ENCODE results near the gene GADD45G. TPM values are rescaled to one million over a fixed set of nuclear protein-coding genes. Genes with fewer than 3 reads are reported as not detected.

GADD45G gene, protein sequence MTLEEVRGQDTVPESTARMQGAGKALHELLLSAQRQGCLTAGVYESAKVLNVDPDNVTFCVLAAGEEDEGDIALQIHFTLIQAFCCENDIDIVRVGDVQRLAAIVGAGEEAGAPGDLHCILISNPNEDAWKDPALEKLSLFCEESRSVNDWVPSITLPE
- total RNA-seq (2021) (10.6 to 13.9 TPM (median 13.5 TPM) in 3 replicates), Bru-seq, nascent RNA (percentile 91 among the genes with signal in this experiment)
- long read RNA-seq, experiment 1, transcript GADD45G-201 (4 exons, 1,065 nt), result major isoform, 30 of 39 reads
- long read RNA-seq, experiment 1, partial matches to known transcripts, result 3 of 39 reads
- long read RNA-seq, experiment 1, other reads (novel, unspliced or antisense), result 6 of 39 reads
- long read RNA-seq, experiment 2, partial matches to known transcripts, result 0 of 7 reads
- long read RNA-seq, experiment 2, other reads (novel, unspliced or antisense), result 2 of 7 reads
- long read RNA-seq, experiment 3, result 0 reads

DNA sequence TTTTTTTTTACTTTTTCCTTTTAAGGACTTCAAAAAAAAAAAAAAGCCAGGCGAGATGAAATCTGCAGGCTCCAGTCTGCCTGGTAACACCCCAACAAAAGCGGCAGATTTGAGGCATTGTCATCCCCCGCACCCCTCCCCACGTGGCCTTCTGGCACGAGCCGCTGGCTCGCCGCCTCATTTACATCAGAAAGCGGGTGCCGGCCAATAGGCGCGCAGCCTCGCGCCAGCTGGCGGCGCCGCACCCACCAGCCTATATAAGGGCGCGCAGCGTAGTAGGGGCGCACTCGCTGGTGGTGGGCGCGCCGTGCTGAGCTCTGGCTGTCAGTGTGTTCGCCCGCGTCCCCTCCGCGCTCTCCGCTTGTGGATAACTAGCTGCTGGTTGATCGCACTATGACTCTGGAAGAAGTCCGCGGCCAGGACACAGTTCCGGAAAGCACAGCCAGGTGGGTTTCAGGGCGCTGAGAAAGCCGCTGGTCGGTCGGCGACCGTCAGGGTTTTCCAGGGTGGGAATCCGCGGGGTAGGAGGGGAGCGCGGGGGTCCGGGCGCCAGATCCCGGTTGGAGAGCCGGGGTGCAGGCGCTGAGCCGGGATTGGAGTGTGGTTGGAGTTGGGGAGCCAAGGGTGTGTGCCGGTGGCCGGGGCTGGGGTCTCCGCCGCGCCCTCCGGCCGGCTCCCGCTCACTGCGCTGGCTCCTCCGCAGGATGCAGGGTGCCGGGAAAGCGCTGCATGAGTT, at the start of gene GADD45G:
TSS of gene GADD45G (plus strand) at position 284 of the 736 bp plus-strand sequence. CDS start at position 394, 110 bp downstream.
- peak within 1 kb of the TSS; percentile 81 for H3K4me3 Mint-ChIP-seq
- ATAC-seq, result peak; percentile 58
- POLR2A ChIA-PET, result interaction anchor here (0.5 to 2.3 kb wide), 23 partner anchors 9 to 1644 kb away, joined by 3 to 31 read pairs (median 3); no protein-coding TSS in a partner anchor
- DNase-seq (ENCODE audit: low spot score), result peak; percentile 94
- no peaks in the 10 kb centered on the region for H3K9me3 Mint-ChIP-seq
- 0 out of 2 replicates have a peak, but pooled peaks cover 6% of the 10 kb centered on the region for H3K36me3 Mint-ChIP-seq
- peak within 1 kb of the TSS; percentile 95 for H3K27ac Mint-ChIP-seq
- H3K27me3 Mint-ChIP-seq (ENCODE audit: low read depth), result peaks cover 31% of the 10 kb centered on the region
- CTCF ChIA-PET, result interaction anchor here (0.6 to 6.2 kb wide), 14 partner anchors 11 to 497 kb away, joined by 3 to 157 read pairs (median 7); no protein-coding TSS in a partner anchor
- peaks cover 23% of the 10 kb centered on the region for H3K4me1 Mint-ChIP-seq
- no peak for TF ChIP-seq CREB1 (CRISPR knock-in tag; IDR thresholded peaks at IDR 0.05)
- TF ChIP-seq, protein P1, sequence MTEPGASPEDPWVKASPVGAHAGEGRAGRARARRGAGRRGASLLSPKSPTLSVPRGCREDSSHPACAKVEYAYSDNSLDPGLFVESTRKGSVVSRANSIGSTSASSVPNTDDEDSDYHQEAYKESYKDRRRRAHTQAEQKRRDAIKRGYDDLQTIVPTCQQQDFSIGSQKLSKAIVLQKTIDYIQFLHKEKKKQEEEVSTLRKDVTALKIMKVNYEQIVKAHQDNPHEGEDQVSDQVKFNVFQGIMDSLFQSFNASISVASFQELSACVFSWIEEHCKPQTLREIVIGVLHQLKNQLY (CRISPR knock-in tag; IDR thresholded peaks at IDR 0.05), result 0 out of 2 replicates have a peak, but pooled peaks have one; percentile 51
- TF ChIP-seq ZNF219 (CRISPR knock-in tag; IDR thresholded peaks at IDR 0.05; ENCODE audit: borderline replicate concordance), result no peak; the same call in 1 of the 2 replicates
- TF ChIP-seq, protein P2, sequence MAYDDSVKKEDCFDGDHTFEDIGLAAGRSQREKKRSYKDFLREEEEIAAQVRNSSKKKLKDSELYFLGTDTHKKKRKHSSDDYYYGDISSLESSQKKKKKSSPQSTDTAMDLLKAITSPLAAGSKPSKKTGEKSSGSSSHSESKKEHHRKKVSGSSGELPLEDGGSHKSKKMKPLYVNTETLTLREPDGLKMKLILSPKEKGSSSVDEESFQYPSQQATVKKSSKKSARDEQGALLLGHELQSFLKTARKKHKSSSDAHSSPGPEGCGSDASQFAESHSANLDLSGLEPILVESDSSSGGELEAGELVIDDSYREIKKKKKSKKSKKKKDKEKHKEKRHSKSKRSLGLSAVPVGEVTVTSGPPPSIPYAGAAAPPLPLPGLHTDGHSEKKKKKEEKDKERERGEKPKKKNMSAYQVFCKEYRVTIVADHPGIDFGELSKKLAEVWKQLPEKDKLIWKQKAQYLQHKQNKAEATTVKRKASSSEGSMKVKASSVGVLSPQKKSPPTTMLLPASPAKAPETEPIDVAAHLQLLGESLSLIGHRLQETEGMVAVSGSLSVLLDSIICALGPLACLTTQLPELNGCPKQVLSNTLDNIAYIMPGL (CRISPR knock-in tag; IDR thresholded peaks at IDR 0.05), result peak; percentile 35; the same call in 1 of the 2 replicates
- TF ChIP-seq ESRRA (CRISPR knock-in tag; IDR thresholded peaks at IDR 0.05; ENCODE audit: borderline replicate concordance), result peak; percentile 60; the same call in 1 of the 2 replicates
- no peak for TF ChIP-seq HMGA2 (CRISPR knock-in tag; IDR thresholded peaks at IDR 0.05)
- no peak for TF ChIP-seq JAZF1 (CRISPR knock-in tag; IDR thresholded peaks at IDR 0.05)
- TF ChIP-seq, protein P3, sequence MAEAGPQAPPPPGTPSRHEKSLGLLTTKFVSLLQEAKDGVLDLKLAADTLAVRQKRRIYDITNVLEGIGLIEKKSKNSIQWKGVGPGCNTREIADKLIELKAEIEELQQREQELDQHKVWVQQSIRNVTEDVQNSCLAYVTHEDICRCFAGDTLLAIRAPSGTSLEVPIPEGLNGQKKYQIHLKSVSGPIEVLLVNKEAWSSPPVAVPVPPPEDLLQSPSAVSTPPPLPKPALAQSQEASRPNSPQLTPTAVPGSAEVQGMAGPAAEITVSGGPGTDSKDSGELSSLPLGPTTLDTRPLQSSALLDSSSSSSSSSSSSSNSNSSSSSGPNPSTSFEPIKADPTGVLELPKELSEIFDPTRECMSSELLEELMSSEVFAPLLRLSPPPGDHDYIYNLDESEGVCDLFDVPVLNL (CRISPR knock-in tag; IDR thresholded peaks at IDR 0.05; ENCODE audit: borderline replicate concordance, low read depth), result 0 out of 2 replicates have a peak, but pooled peaks have one; percentile 41
- TF ChIP-seq GRHL2 (CRISPR knock-in tag; IDR thresholded peaks at IDR 0.05; ENCODE audit: insufficient replicate concordance, severe bottlenecking), result no peak
- TF ChIP-seq ETV6 (CRISPR knock-in tag; IDR thresholded peaks at IDR 0.05), result no peak
- TF ChIP-seq, protein P4, sequence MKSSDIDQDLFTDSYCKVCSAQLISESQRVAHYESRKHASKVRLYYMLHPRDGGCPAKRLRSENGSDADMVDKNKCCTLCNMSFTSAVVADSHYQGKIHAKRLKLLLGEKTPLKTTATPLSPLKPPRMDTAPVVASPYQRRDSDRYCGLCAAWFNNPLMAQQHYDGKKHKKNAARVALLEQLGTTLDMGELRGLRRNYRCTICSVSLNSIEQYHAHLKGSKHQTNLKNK (CRISPR knock-in tag; IDR thresholded peaks at IDR 0.05), result peak; percentile 93
- TF ChIP-seq NFATC4 (CRISPR knock-in tag; IDR thresholded peaks at IDR 0.05), result peak; percentile 71
- no peak for TF ChIP-seq GTF2I (CRISPR knock-in tag; conservative IDR thresholded peaks at IDR 0.05)
- peak; percentile 61; the same call in 1 of the 2 replicates for TF ChIP-seq ZNF671 (CRISPR knock-in tag; IDR thresholded peaks at IDR 0.05)
- TF ChIP-seq NFE2L1 (CRISPR knock-in tag; IDR thresholded peaks at IDR 0.05), result 0 out of 2 replicates have a peak, but pooled peaks have one; percentile 42
- TF ChIP-seq SMAD3 (CRISPR knock-in tag; IDR thresholded peaks at IDR 0.05; ENCODE audit: borderline replicate concordance), result peak; percentile 77; the same call in 1 of the 2 replicates
- TF ChIP-seq NR3C1 (CRISPR knock-in tag; conservative IDR thresholded peaks at IDR 0.05; ENCODE audit: low read depth), result no peak
- TF ChIP-seq, protein P5, sequence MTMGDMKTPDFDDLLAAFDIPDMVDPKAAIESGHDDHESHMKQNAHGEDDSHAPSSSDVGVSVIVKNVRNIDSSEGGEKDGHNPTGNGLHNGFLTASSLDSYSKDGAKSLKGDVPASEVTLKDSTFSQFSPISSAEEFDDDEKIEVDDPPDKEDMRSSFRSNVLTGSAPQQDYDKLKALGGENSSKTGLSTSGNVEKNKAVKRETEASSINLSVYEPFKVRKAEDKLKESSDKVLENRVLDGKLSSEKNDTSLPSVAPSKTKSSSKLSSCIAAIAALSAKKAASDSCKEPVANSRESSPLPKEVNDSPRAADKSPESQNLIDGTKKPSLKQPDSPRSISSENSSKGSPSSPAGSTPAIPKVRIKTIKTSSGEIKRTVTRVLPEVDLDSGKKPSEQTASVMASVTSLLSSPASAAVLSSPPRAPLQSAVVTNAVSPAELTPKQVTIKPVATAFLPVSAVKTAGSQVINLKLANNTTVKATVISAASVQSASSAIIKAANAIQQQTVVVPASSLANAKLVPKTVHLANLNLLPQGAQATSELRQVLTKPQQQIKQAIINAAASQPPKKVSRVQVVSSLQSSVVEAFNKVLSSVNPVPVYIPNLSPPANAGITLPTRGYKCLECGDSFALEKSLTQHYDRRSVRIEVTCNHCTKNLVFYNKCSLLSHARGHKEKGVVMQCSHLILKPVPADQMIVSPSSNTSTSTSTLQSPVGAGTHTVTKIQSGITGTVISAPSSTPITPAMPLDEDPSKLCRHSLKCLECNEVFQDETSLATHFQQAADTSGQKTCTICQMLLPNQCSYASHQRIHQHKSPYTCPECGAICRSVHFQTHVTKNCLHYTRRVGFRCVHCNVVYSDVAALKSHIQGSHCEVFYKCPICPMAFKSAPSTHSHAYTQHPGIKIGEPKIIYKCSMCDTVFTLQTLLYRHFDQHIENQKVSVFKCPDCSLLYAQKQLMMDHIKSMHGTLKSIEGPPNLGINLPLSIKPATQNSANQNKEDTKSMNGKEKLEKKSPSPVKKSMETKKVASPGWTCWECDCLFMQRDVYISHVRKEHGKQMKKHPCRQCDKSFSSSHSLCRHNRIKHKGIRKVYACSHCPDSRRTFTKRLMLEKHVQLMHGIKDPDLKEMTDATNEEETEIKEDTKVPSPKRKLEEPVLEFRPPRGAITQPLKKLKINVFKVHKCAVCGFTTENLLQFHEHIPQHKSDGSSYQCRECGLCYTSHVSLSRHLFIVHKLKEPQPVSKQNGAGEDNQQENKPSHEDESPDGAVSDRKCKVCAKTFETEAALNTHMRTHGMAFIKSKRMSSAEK (CRISPR knock-in tag; IDR thresholded peaks at IDR 0.05; ENCODE audit: borderline replicate concordance), result no peak
- TF ChIP-seq CBFB (CRISPR knock-in tag; IDR thresholded peaks at IDR 0.05; ENCODE audit: low read depth), result no peak
- TF ChIP-seq ZNF232 (CRISPR knock-in tag; IDR thresholded peaks at IDR 0.05), result peak; percentile 33; the same call in 1 of the 2 replicates
- TF ChIP-seq, protein P6, sequence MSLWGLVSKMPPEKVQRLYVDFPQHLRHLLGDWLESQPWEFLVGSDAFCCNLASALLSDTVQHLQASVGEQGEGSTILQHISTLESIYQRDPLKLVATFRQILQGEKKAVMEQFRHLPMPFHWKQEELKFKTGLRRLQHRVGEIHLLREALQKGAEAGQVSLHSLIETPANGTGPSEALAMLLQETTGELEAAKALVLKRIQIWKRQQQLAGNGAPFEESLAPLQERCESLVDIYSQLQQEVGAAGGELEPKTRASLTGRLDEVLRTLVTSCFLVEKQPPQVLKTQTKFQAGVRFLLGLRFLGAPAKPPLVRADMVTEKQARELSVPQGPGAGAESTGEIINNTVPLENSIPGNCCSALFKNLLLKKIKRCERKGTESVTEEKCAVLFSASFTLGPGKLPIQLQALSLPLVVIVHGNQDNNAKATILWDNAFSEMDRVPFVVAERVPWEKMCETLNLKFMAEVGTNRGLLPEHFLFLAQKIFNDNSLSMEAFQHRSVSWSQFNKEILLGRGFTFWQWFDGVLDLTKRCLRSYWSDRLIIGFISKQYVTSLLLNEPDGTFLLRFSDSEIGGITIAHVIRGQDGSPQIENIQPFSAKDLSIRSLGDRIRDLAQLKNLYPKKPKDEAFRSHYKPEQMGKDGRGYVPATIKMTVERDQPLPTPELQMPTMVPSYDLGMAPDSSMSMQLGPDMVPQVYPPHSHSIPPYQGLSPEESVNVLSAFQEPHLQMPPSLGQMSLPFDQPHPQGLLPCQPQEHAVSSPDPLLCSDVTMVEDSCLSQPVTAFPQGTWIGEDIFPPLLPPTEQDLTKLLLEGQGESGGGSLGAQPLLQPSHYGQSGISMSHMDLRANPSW (CRISPR knock-in tag; conservative IDR thresholded peaks at IDR 0.05; ENCODE audit: low read depth), result 0 out of 2 replicates have a peak, but pooled peaks have one; percentile 77
- peak; percentile 85 for TF ChIP-seq FOXK1 (CRISPR knock-in tag; IDR thresholded peaks at IDR 0.05)
- peak; percentile 67 for TF ChIP-seq CREM (CRISPR knock-in tag; IDR thresholded peaks at IDR 0.05)
- TF ChIP-seq ZNF121 (CRISPR knock-in tag; IDR thresholded peaks at IDR 0.05), result no peak
